H1 (cell line): ENCODE results near the gene MEF2B.

ENCODE experiments used
- EP300 ChIP-seq, 2 experiments: IDR thresholded peaks; 1 replicate in 1 of 2; 2 replicates in 1 of 2; pipeline ENCODE4 v1.6.1; 2011 to 2012; ENCODE audit warnings: low read depth in 2 of 2, low read length in 2 of 2, mild to moderate bottlenecking in 2 of 2, borderline replicate concordance in 1 of 2, inconsistent platforms in 1 of 2, moderate library complexity in 1 of 2
- POLR2AphosphoS5 ChIP-seq: IDR thresholded peaks from 2 replicates; pipeline ENCODE4 v1.6.1; 2011; ENCODE audit warnings: low read depth, low read length
- SP4 ChIP-seq: IDR thresholded peaks from 2 replicates; pipeline ENCODE4 v1.6.1; 2012; ENCODE audit warnings: low read length, inconsistent platforms
- TEAD4 ChIP-seq: IDR thresholded peaks from 2 replicates; pipeline ENCODE4 v1.6.1; 2012; ENCODE audit warnings: low read depth, low read length, inconsistent platforms, mixed read lengths

- no peak for TF ChIP-seq SP4
- TF ChIP-seq EP300 (IDR thresholded peaks at IDR 0.05; ENCODE audit: borderline replicate concordance in 1 of 2, low read depth in 2 of 2, low read length in 2 of 2), result no peak
- TF ChIP-seq TEAD4, result no peak
- no peak for TF ChIP-seq POLR2AphosphoS5
These were observed 32.6 kb upstream of the MEF2B start for GRCh38 chr19:19202707-19203011.
